ENCODE results near the gene ASCC2. TPM values are rescaled to one million over a fixed set of nuclear protein-coding genes. Genes with fewer than 3 reads are reported as not detected.
"Not testable (repeated sequence)": the region's sequence is repeated elsewhere in the genome, so short reads cannot be mapped to it uniquely, and the experiment has no call there.

The ASCC2 gene
- total and polyA plus RNA-seq, 2 donors from 2014 or later, result 41.9 to 51.3 TPM

DNA sequence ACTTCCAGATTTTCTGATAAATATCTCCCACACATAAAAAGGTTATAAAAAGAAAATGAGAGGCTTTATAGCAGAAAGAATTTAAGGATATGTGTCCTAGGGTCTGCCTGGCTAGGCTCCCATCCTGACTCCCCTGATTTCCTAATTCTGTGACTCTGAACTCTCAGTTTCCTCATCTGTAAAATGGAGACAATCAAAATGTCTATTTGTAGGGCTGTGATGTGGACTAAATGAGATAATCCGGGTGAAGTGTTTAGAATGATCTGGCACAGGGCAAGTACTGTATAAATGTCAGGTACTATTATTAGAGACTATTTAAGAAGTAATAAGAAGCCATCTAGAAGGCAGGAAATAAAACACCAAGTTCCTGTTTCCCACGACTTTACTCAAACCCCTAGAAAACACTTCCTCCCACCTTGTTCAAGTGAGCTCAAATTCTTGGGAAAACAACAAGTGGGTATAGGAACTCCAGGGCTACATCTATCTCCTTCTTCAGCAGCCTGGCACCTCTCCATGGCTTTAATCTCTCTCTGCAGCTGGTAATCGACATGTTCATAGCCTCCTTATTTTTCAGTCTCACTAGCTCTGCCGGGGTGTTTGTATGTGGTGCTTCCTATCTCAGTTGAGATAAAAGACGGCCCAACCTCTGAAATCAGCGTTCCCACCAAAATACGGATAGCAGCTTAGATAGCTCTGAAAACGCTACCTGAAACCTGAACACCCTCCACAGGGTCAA lies 6.7 kb downstream of the ASCC2 start:
- DNase-seq (peak in 1 of 5 donors; percentile 16), FAIRE-seq (no peak)
- Histone ChIP-seq H3K9me3 (ENCODE audit: control insufficient read depth in 2 of 3, insufficient read depth in 1 of 3, low read length in 3 of 3) (no peaks in the 10 kb centered on the region), H3K4me3 (ENCODE audit: low read length in 3 of 3) (no peak overlapping the region), H3K27me3 (ENCODE audit: control insufficient read depth, insufficient read depth, low read length) (no peaks in the 10 kb centered on the region), H3K27ac (ENCODE audit: low read depth in 2 of 2, low read length in 2 of 2) (no peak overlapping the region), H3K9ac (ENCODE audit: low read length in 3 of 3) (no peak overlapping the region), H3K36me3 (ENCODE audit: control insufficient read depth in 2 of 3, insufficient read depth in 3 of 3, low read length in 3 of 3) (peaks cover 0 to 24% (median 18%) of the 10 kb centered on the region in 3 donors), H3K4me1 (ENCODE audit: control insufficient read depth in 2 of 3, insufficient read depth in 2 of 3, low read depth in 1 of 3, low read length in 3 of 3) (no peaks in the 10 kb centered on the region)
- TF ChIP-seq CTCF (IDR thresholded peaks at IDR 0.05; ENCODE audit: borderline replicate concordance, extremely low read depth, insufficient read depth), result no peak
- intact Hi-C loops (cut with DNase I), result no loop called here

DNA sequence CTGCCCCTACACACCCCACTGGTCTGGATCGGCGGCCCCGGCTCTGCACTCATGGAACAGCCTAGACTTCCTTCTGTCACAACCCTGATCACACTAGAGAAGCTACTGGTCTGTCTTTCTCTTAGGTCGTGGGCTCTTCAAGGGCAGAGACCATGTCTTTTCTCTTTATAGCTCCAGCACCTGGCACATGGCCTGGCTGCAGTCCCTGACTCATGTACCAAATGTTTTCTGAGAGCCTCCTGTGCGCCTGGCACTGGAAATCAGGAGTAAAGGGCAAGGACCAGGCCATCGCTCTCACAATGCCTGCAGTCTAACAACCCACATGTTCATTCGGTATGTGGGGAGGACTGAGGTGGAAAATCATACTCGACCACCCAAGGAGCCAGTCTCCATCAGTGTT lies 7.5 kb downstream of the ASCC2 start:
- Histone ChIP-seq H3K4me1 (ENCODE audit: control insufficient read depth in 2 of 3, insufficient read depth in 2 of 3, low read depth in 1 of 3, low read length in 3 of 3) (no peaks in the 10 kb centered on the region), H3K9me3 (ENCODE audit: control insufficient read depth in 2 of 3, insufficient read depth in 1 of 3, low read length in 3 of 3) (no peaks in the 10 kb centered on the region), H3K4me3 (ENCODE audit: low read length in 3 of 3) (no peak overlapping the region), H3K27me3 (ENCODE audit: control insufficient read depth, insufficient read depth, low read length) (no peaks in the 10 kb centered on the region), H3K36me3 (ENCODE audit: control insufficient read depth in 2 of 3, insufficient read depth in 3 of 3, low read length in 3 of 3) (peaks cover 0 to 24% (median 18%) of the 10 kb centered on the region in 3 donors), H3K27ac (ENCODE audit: low read depth in 2 of 2, low read length in 2 of 2) (no peak overlapping the region), H3K9ac (ENCODE audit: low read length in 3 of 3) (no peak overlapping the region)
- FAIRE-seq, result no peak
- no peak for DNase-seq
- TF ChIP-seq CTCF (IDR thresholded peaks at IDR 0.05; ENCODE audit: borderline replicate concordance, extremely low read depth, insufficient read depth), result no peak
- intact Hi-C loops (cut with DNase I), result no loop called here

DNA sequence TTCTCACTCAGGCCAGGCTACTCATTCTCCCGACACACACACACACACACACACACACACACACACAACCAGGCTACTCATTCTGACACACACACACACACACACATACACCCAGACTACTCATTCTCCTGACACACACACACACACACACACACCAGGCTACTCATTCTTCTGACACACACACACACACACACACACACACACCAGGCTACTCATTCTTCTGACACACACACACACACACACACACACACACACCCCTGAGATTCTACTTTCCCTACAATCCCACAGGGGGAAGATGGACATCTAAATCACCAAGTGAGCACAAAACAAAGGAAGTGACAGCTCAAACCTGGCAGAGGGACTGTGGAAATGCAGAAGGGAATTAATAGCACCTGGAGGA lies 10.3 kb downstream of the ASCC2 start:
- H3K27ac ChIP-seq (ENCODE audit: low read depth in 2 of 2, low read length in 2 of 2); H3K27me3 ChIP-seq (ENCODE audit: control insufficient read depth, insufficient read depth, low read length); H3K4me1 ChIP-seq (ENCODE audit: control insufficient read depth in 2 of 3, insufficient read depth in 2 of 3, low read depth in 1 of 3, low read length in 3 of 3); H3K4me3 ChIP-seq (ENCODE audit: low read length in 3 of 3); H3K9me3 ChIP-seq (ENCODE audit: control insufficient read depth in 2 of 3, insufficient read depth in 1 of 3, low read length in 3 of 3); FAIRE-seq; intact Hi-C loops (cut with DNase I); H3K9ac ChIP-seq (ENCODE audit: low read length in 3 of 3): not testable (repeated sequence)
- H3K36me3 ChIP-seq (ENCODE audit: control insufficient read depth in 2 of 3, insufficient read depth in 3 of 3, low read length in 3 of 3), result peaks cover 2 to 39% (median 16%) of the 10 kb centered on the region in 3 donors
- DNase-seq, result peak in 1 of 5 donors; percentile 33

- peaks cover 2 to 38% (median 18%) of the 10 kb centered on the region in 3 donors for H3K36me3 ChIP-seq (ENCODE audit: control insufficient read depth in 2 of 3, insufficient read depth in 3 of 3, low read length in 3 of 3)
- H3K9me3 ChIP-seq (ENCODE audit: control insufficient read depth in 2 of 3, insufficient read depth in 1 of 3, low read length in 3 of 3), result no peaks in the 10 kb centered on the region
- no peak overlapping the region for H3K4me3 ChIP-seq (ENCODE audit: low read length in 3 of 3)
- H3K9ac ChIP-seq (ENCODE audit: low read length in 3 of 3), result no peak overlapping the region
- H3K27me3 ChIP-seq (ENCODE audit: control insufficient read depth, insufficient read depth, low read length), result no peaks in the 10 kb centered on the region
- FAIRE-seq (no peak), DNase-seq (no peak)
- no peak overlapping the region for H3K27ac ChIP-seq (ENCODE audit: low read depth in 2 of 2, low read length in 2 of 2)
- intact Hi-C loops (cut with DNase I), result no loop called here
- TF ChIP-seq CTCF (IDR thresholded peaks at IDR 0.05; ENCODE audit: borderline replicate concordance, extremely low read depth, insufficient read depth), result no peak
- H3K4me1 ChIP-seq (ENCODE audit: control insufficient read depth in 2 of 3, insufficient read depth in 2 of 3, low read depth in 1 of 3, low read length in 3 of 3), result peaks cover 0 to under 1% (median 0%) of the 10 kb centered on the region in 3 donors
These were observed 11.0 kb downstream of the ASCC2 start for GRCh38 chr22:29827091-29827490.

Data from kidney (tissue), 14 donors.